Measurements from ENCODE around the gene PRR15L. TPM values are rescaled to one million over a fixed set of nuclear protein-coding genes. Genes with fewer than 3 reads are reported as not detected.
A peak's percentile ranks its signal among the peaks of the same experiment; 100 is the strongest.

The PRR15L gene
- total RNA-seq, 4 donors from 2014 or later = 63.6 to 150 (median 127) TPM

- intact Hi-C loops (cut with DNase I) = loop anchor here (2.0 kb wide), 1 partner anchor 21 kb away; no protein-coding TSS in a partner anchor
- Histone ChIP-seq H3K27me3 (no peaks in the 10 kb centered on the region), H3K9me3 (no peaks in the 10 kb centered on the region), H3K4me3 (replicated peaks in 1 of 3) (peak overlapping the region in 1 of 3 donors; percentile 22), H3K36me3 (peaks cover 15 to 18% of the 10 kb centered on the region in 2 donors), H3K27ac (peak overlapping the region in 2 of 3 donors; percentile 57 to 64), H3K4me1 (peaks cover 11 to 24% of the 10 kb centered on the region in 2 donors)
- 47 to 52% methylated on average over 15 of the region's 15 CpGs for WGBS, 2 donors
- TF ChIP-seq POLR2A (IDR thresholded peaks at IDR 0.05) = no peak
- TF ChIP-seq CTCF (IDR thresholded peaks at IDR 0.05) = no peak
- DNase-seq = no peak
These were observed 12.4 kb upstream of the PRR15L start for GRCh38 chr17:47969930-47970724.

- H3K4me1 ChIP-seq = peaks cover 11 to 24% of the 10 kb centered on the region in 2 donors
- WGBS, 2 donors = 94 to 95% methylated on average over 5 of the region's 5 CpGs
- H3K27me3 ChIP-seq = no peaks in the 10 kb centered on the region
- no peak for TF ChIP-seq CTCF (IDR thresholded peaks at IDR 0.05)
- no peak for TF ChIP-seq POLR2A (IDR thresholded peaks at IDR 0.05)
- no peak for DNase-seq
- H3K36me3 ChIP-seq = peaks cover 2 to 5% of the 10 kb centered on the region in 2 donors
- H3K4me3 ChIP-seq (replicated peaks in 1 of 3) = no peak overlapping the region
- intact Hi-C loops (cut with DNase I) = no loop called here
- H3K9me3 ChIP-seq = no peaks in the 10 kb centered on the region
- no peak overlapping the region for H3K27ac ChIP-seq
These were observed 11.2 kb upstream of the PRR15L start for GRCh38 chr17:47968836-47969235.

GRCh38 chr17:47967607-47968252 is 10.0 kb upstream of the PRR15L start:
- H3K27ac ChIP-seq = no peak overlapping the region
- no peak for TF ChIP-seq POLR2A (IDR thresholded peaks at IDR 0.05)
- no peak overlapping the region for H3K4me3 ChIP-seq (replicated peaks in 1 of 3)
- H3K4me1 ChIP-seq = peaks cover 11 to 24% of the 10 kb centered on the region in 2 donors
- WGBS, 2 donors = 65 to 75% methylated on average over 4 to 5 of the region's 5 CpGs
- H3K36me3 ChIP-seq = no peaks in the 10 kb centered on the region
- H3K9me3 ChIP-seq = no peaks in the 10 kb centered on the region
- no peak for DNase-seq
- no peaks in the 10 kb centered on the region for H3K27me3 ChIP-seq
- intact Hi-C loops (cut with DNase I) = no loop called here

GRCh38 chr17:47966079-47966519 is 8.4 kb upstream of the PRR15L start:
- Histone ChIP-seq H3K27me3 (no peaks in the 10 kb centered on the region), H3K9me3 (no peaks in the 10 kb centered on the region), H3K4me1 (peaks cover 3 to 11% of the 10 kb centered on the region in 2 donors), H3K36me3 (no peaks in the 10 kb centered on the region), H3K4me3 (replicated peaks in 1 of 3) (no peak overlapping the region), H3K27ac (no peak overlapping the region)
- WGBS, 2 donors = 63 to 76% methylated on average over 1 of the region's 1 CpG
- DNase-seq = no peak
- intact Hi-C loops (cut with DNase I) = no loop called here
- no peak for TF ChIP-seq POLR2A (IDR thresholded peaks at IDR 0.05)
- TF ChIP-seq CTCF (IDR thresholded peaks at IDR 0.05) = no peak

DNA sequence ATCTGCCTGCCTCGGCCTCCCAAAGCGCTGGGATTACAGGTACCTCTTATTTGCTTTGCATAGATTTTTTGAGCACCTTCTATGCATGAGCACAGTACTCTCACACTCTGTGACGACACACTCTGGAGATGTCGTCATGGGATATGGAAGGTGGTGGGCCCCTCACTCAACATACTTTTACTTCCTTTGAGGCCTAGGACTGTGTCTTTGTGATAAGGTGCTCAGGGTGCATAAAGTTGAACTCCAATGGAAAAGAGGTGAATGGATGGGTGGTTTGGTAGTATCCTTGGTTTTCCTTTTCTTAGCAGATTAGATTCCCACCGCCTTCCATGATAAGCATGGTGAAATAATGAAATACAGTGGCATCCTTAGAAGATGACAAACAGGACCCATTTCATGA is 7.2 kb upstream of the PRR15L start:
- no peak overlapping the region for H3K27ac ChIP-seq
- WGBS, 2 donors = 93 to 94% methylated on average over 5 of the region's 5 CpGs
- no peak overlapping the region for H3K4me3 ChIP-seq (replicated peaks in 1 of 3)
- H3K27me3 ChIP-seq = no peaks in the 10 kb centered on the region
- H3K36me3 ChIP-seq = no peaks in the 10 kb centered on the region
- no peak for DNase-seq
- intact Hi-C loops (cut with DNase I) = no loop called here
- peaks cover 0 to 5% of the 10 kb centered on the region in 2 donors for H3K4me1 ChIP-seq
- TF ChIP-seq CTCF (IDR thresholded peaks at IDR 0.05) = no peak
- no peak for TF ChIP-seq POLR2A (IDR thresholded peaks at IDR 0.05)
- H3K9me3 ChIP-seq = no peaks in the 10 kb centered on the region

Measured in thyroid gland (tissue), 4 donors.